ENCODE data around the gene UNC13B.

DNA sequence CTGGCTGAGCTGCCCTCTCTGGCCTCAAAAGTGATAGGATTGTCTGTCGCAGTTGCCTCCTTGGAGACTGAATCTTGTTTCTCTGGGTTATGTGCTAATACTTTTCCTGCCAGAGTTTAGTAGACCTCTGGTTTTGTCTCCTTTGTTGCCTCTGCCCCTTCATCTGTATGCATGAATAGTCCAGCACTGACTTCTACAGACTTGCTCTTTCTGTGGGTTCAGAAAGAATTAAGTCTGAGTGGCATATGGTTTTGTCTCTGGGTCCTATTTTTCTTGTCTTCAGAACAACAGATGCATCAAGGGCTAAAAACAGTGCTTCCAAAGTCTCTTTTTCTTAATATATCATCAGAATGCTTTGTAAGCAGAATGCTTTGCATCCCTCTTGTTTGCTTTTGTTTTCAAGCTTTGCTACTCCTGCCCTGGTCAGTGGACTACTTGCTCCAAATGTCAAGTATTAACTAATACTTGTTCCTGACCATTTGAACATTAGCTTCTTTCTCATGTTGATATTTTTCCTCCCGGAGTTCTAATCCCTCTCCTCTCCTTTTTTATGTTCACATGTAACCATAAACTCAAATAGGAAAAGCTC is 131.7 kb downstream of the UNC13B start:
- TF ChIP-seq FOXM1 (IDR thresholded peaks at IDR 0.05; ENCODE audit: borderline replicate concordance): no peak
- TF ChIP-seq SP1 (IDR thresholded peaks at IDR 0.05): no peak
- TF ChIP-seq NFRKB (IDR thresholded peaks at IDR 0.05): no peak
- TF ChIP-seq FOXA1 (IDR thresholded peaks at IDR 0.05): no peak
- no peak for TF ChIP-seq CTBP1 (IDR thresholded peaks at IDR 0.05; ENCODE audit: borderline replicate concordance)
- no peak for TF ChIP-seq TARDBP (IDR thresholded peaks at IDR 0.05)
- TF ChIP-seq BHLHE40 (IDR thresholded peaks at IDR 0.05; ENCODE audit: borderline replicate concordance): no peak
- no peak for TF ChIP-seq SUZ12 (IDR thresholded peaks at IDR 0.05)
- no peak for TF ChIP-seq ZNF384 (IDR thresholded peaks at IDR 0.05)
- TF ChIP-seq, protein P1, sequence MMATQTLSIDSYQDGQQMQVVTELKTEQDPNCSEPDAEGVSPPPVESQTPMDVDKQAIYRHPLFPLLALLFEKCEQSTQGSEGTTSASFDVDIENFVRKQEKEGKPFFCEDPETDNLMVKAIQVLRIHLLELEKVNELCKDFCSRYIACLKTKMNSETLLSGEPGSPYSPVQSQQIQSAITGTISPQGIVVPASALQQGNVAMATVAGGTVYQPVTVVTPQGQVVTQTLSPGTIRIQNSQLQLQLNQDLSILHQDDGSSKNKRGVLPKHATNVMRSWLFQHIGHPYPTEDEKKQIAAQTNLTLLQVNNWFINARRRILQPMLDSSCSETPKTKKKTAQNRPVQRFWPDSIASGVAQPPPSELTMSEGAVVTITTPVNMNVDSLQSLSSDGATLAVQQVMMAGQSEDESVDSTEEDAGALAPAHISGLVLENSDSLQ (IDR thresholded peaks at IDR 0.05): no peak
- no peak for TF ChIP-seq FOXK2 (IDR thresholded peaks at IDR 0.05)
- TF ChIP-seq ELF4 (IDR thresholded peaks at IDR 0.05): no peak
